Upper lobe of left lung (tissue), 6 donors: ENCODE data around the gene FIBCD1. TPM values are rescaled to one million over a fixed set of nuclear protein-coding genes. Genes with fewer than 3 reads are reported as not detected.

ENCODE experiments used
- ATAC-seq, 2 donors: fragments of 200-7000 bp; cut with Tn5 transposase; one replicate each; pipeline ENCODE4 v1.9.1; 2022; ENCODE audit warnings: mild to moderate bottlenecking in 2 of 2, moderate library complexity in 2 of 2; ENCODE audit not compliant: low FRiP score in 2 of 2
- DNase-seq, 2 donors: peaks; one replicate each; pipeline ENCODE4 v3.0.0-alpha.2; 2019 to 2020
- H3K27ac ChIP-seq, 4 donors: fragments of 200-600 bp; sonication (generic); one replicate each; pipeline ENCODE4 v1.5.1; 2016 to 2019
- H3K27me3 ChIP-seq, 4 donors: fragments of 200-600 bp; sonication (generic); one replicate each; pipeline ENCODE4 v1.5.1; 2017 to 2019
- H3K36me3 ChIP-seq, 4 donors: fragments of 200-600 bp; sonication (generic); one replicate each; pipeline ENCODE4 v1.5.1; 2016 to 2019
- H3K4me1 ChIP-seq, 4 donors: fragments of 200-600 bp; sonication (generic); one replicate each; pipeline ENCODE4 v1.5.1; 2018 to 2019
- H3K4me3 ChIP-seq, 4 donors: fragments of 200-600 bp; sonication (generic); one replicate each; pipeline ENCODE4 v1.5.1; 2017 to 2019; ENCODE audit warnings: mild to moderate bottlenecking in 2 of 4, moderate library complexity in 1 of 4
- H3K9me3 ChIP-seq, 4 donors: fragments of 200-600 bp; sonication (generic); one replicate each; pipeline ENCODE4 v1.5.1; 2018 to 2019
- CTCF ChIP-seq, 6 experiments: fragments of 450-650 bp in 4 of 6; fragments of 200-600 bp in 2 of 6; sonication (generic) in 2 of 6; IDR thresholded peaks; one replicate each; pipeline ENCODE4 v1.5.1; 2016 to 2019; ENCODE audit warnings: antibody characterized with exemption in 6 of 6
- EP300 ChIP-seq, 4 donors: sonication (generic); formaldehyde crosslinking; IDR thresholded peaks; one replicate each; pipeline ENCODE4 v1.5.1; 2017; ENCODE audit warnings: antibody characterized with exemption in 4 of 4, control low read depth in 2 of 4
- POLR2A ChIP-seq, 4 donors: fragments of 450-650 bp; IDR thresholded peaks; one replicate each; pipeline ENCODE4 v1.5.1; 2016 to 2017; ENCODE audit warnings: antibody characterized with exemption in 4 of 4, mild to moderate bottlenecking in 2 of 4
- POLR2AphosphoS5 ChIP-seq, 2 donors: sonication (generic); formaldehyde crosslinking; IDR thresholded peaks; one replicate each; pipeline ENCODE4 v1.5.1; 2017; ENCODE audit warnings: antibody characterized with exemption in 2 of 2
- WGBS, 2 donors: methylation state at CpG; one replicate each; pipeline ENCODE4 v1.1.5; 2017 to 2018; 5-methylcytosine and 5-hydroxymethylcytosine counted together
- total RNA-seq, 6 donors: library from RNA; depleted of rRNA in 4 of 6; stranded (reverse); fragments of >200 nt in 4 of 6; gene quantifications; one replicate each; pipeline versions ENCODE4 v1.1.0 to v1.2.1, GENCODE V29; 2016 to 2021
- donor health status: DM: no; HTN: no; CAD: no; lungs with moderate emphysema.
- donor health status: DM: no; HTN: yes; CAD: no; lungs with severe emphysema.

FIBCD1 gene
- total RNA-seq, 6 donors from 2014 or later: 0.30 to 15.8 (median 4.1) TPM

- H3K9me3 ChIP-seq: no peaks in the 10 kb centered on the region
- H3K36me3 ChIP-seq: peaks cover 3 to 40% (median 21%) of the 10 kb centered on the region in 4 donors
- H3K27me3 ChIP-seq: no peaks in the 10 kb centered on the region
- DNase-seq (no peak), ATAC-seq (no peak)
- H3K4me3 ChIP-seq: no peak overlapping the region
- H3K27ac ChIP-seq: no peak overlapping the region
- WGBS, 2 donors: 89 to 95% methylated on average over 8 to 9 of the region's 9 CpGs
- TF ChIP-seq POLR2A (IDR thresholded peaks at IDR 0.05) (no peak), EP300 (IDR thresholded peaks at IDR 0.05) (no peak), CTCF (IDR thresholded peaks at IDR 0.05) (no peak), POLR2AphosphoS5 (IDR thresholded peaks at IDR 0.05) (no peak)
- H3K4me1 ChIP-seq: peaks cover 0 to 13% (median 1%) of the 10 kb centered on the region in 4 donors
Measured at GRCh38 chr9:130867556-130867955, 71.5 kb downstream of the FIBCD1 start.

- Histone ChIP-seq H3K4me3 (no peak overlapping the region), H3K27ac (no peak overlapping the region), H3K27me3 (no peaks in the 10 kb centered on the region), H3K36me3 (peaks cover 0 to 30% (median 14%) of the 10 kb centered on the region in 4 donors), H3K4me1 (peaks cover 0 to 13% (median 2%) of the 10 kb centered on the region in 4 donors), H3K9me3 (no peaks in the 10 kb centered on the region)
- peak in 1 of 2 donors; percentile 70 for DNase-seq
- 52 to 55% methylated on average over 4 of the region's 4 CpGs for WGBS, 2 donors
- TF ChIP-seq CTCF (IDR thresholded peaks at IDR 0.05) (peak; percentile 69 to 85 (median 81)), EP300 (IDR thresholded peaks at IDR 0.05) (no peak)
- ATAC-seq: peak; percentile 73 to 87
Measured at GRCh38 chr9:130866474-130866965, 72.5 kb downstream of the FIBCD1 start.

- DNase-seq (no peak), ATAC-seq (no peak)
- H3K4me1 ChIP-seq: peaks cover 2 to 15% (median 5%) of the 10 kb centered on the region in 4 donors
- WGBS, 2 donors: 97 to 100% methylated on average over 3 of the region's 3 CpGs
- no peaks in the 10 kb centered on the region for H3K27me3 ChIP-seq
- no peak for TF ChIP-seq CTCF (IDR thresholded peaks at IDR 0.05)
- TF ChIP-seq POLR2A (IDR thresholded peaks at IDR 0.05): no peak
- no peak for TF ChIP-seq EP300 (IDR thresholded peaks at IDR 0.05)
- TF ChIP-seq POLR2AphosphoS5 (IDR thresholded peaks at IDR 0.05): no peak
- no peak overlapping the region for H3K27ac ChIP-seq
- no peak overlapping the region for H3K4me3 ChIP-seq
- H3K36me3 ChIP-seq: peaks cover 0 to 28% (median 13%) of the 10 kb centered on the region in 4 donors
- no peaks in the 10 kb centered on the region for H3K9me3 ChIP-seq
Measured at GRCh38 chr9:130865921-130866320, 73.1 kb downstream of the FIBCD1 start.

- DNase-seq (no peak), ATAC-seq (no peak)
- Histone ChIP-seq H3K27ac (no peak overlapping the region), H3K36me3 (peaks cover 0 to 24% (median 7%) of the 10 kb centered on the region in 4 donors), H3K4me3 (no peak overlapping the region), H3K27me3 (no peaks in the 10 kb centered on the region), H3K4me1 (peaks cover 3 to 23% (median 13%) of the 10 kb centered on the region in 4 donors), H3K9me3 (no peaks in the 10 kb centered on the region)
- no peak for TF ChIP-seq POLR2A (IDR thresholded peaks at IDR 0.05)
- TF ChIP-seq CTCF (IDR thresholded peaks at IDR 0.05): no peak
- no peak for TF ChIP-seq POLR2AphosphoS5 (IDR thresholded peaks at IDR 0.05)
- TF ChIP-seq EP300 (IDR thresholded peaks at IDR 0.05): no peak
- WGBS, 2 donors: 85 to 89% methylated on average over 6 of the region's 6 CpGs
Measured at GRCh38 chr9:130864541-130864940, 74.5 kb downstream of the FIBCD1 start.

- Histone ChIP-seq H3K27ac (no peak overlapping the region), H3K4me1 (peaks cover 0 to 16% (median 13%) of the 10 kb centered on the region in 4 donors), H3K4me3 (no peak overlapping the region), H3K27me3 (no peaks in the 10 kb centered on the region), H3K9me3 (no peaks in the 10 kb centered on the region), H3K36me3 (peaks cover 0 to 27% (median 7%) of the 10 kb centered on the region in 4 donors)
- no peak for ATAC-seq
- no peak for DNase-seq
- TF ChIP-seq POLR2A (IDR thresholded peaks at IDR 0.05): no peak
- WGBS, 2 donors: 94 to 96% methylated on average over 23 of the region's 23 CpGs
Measured at GRCh38 chr9:130862747-130863146, 76.3 kb downstream of the FIBCD1 start.
